HG03159 (cell line): ENCODE results near the gene DNM2.
"Not testable (repeated sequence)": the region's sequence is repeated elsewhere in the genome, so short reads cannot be mapped to it uniquely, and the experiment has no call there.

ENCODE experiments used
- ATAC-seq: cut with Tn5 transposase; IDR thresholded peaks from one replicate; pipeline ENCODE4 v1.9.1; 2021; ENCODE audit warnings: mild to moderate bottlenecking, moderate library complexity; ENCODE audit not compliant: unreplicated experiment

The DNM2 gene

DNA sequence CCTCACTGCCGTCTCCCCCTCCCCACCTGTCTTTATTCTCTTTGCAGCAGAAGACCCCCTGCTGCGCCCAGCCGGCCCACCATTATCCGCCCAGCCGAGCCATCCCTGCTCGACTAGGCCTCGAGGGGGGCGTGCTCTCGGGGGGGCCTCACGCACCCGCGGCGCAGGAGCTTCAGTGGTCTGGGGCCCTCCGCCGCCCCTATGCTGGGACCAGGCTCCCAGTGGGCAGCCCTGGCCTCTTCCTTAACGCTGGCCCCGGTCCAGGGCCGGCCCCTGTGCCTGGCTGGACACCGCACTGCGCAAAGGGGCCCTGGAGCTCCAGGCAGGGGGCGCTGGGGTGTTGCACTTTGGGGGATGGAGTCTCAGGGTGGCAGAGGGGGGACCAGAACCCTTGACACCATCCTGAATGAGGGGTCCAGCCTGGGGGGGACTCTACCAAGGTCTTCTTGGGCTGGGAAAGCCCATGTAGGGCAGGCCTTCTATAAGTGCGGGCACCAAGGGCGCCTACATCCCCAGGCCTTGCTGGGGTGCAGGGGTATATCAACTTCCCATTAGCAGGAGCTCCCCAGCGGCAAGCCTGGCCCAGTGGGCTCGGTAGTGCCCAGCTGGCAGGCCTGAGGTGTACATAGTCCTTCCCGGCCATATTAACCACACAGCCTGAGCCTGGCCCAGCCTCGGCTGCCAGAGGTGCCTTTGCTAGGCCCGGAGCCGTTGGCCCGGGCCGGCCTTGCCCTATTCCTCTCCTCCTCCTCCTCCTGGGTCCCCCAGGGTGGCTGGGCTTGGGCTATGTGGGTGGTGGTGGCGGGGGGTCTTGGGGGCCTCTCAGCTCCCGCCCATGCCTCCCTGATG is 113.3 kb downstream of the DNM2 start:
- ATAC-seq, result no peak

DNA sequence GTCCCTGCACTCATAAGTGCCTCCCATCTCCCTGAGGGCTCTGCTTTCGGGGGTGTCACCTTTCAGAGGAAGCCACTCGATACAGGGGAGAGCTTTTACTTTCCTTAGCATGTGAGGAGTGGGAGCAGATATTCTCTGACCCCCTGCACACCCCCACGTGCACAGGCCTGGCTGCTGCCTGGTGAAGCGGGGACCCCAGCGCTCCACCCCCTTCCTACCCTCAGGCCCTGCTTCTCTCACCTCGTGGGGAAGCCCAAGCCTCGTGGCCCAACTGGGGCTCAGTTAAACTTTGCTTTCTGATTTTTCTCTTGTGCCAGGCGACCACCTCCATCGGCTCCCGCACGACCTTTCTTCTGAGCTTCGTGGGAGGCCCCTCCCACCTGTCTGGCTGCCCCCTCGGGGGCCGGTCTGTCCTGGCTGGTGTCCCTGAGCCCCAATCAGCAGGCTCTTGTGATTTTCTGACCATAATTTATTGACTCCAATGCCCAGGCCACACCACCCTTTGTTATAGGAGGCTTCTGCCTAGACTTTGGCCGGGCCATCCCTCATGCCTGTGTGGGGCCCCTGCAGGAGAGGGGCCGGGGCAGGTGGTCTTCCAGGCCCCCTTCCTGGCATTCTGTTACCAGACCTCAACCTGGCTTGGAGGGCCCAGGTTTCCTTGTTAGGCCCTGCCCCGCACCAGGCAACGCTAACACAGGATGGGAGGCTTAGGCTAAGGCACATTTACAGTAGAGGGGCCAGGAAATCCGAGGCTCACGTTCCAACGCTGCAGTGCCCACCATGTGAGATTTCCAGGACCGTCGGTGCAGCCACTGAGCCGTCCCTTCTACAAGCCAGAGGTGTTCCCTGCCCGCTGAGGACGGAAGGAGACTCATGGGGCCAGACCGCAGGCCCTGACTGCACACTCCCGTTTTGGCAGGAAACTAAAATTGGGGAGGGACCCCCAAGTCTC is 114.4 kb downstream of the DNM2 start:
- no peak for ATAC-seq

DNA sequence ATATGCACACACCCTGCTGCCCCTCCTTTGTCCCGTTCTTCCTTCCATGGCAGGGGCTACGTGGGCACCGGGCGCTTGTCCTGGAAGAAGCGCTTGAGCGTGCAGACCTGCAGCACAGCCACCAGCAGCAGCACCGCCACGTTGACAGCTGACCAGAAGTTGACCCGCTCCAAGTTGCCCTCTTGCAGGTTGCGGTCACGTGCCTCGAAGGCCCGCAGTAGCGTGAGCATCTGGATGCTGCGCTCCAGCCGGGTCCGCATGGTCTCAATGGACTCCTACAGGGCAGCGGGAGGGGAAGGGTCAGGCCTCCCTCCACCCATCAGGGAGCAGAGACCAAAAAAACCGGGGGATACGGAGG is 115.0 kb downstream of the DNM2 start:
- ATAC-seq, result no peak

DNA sequence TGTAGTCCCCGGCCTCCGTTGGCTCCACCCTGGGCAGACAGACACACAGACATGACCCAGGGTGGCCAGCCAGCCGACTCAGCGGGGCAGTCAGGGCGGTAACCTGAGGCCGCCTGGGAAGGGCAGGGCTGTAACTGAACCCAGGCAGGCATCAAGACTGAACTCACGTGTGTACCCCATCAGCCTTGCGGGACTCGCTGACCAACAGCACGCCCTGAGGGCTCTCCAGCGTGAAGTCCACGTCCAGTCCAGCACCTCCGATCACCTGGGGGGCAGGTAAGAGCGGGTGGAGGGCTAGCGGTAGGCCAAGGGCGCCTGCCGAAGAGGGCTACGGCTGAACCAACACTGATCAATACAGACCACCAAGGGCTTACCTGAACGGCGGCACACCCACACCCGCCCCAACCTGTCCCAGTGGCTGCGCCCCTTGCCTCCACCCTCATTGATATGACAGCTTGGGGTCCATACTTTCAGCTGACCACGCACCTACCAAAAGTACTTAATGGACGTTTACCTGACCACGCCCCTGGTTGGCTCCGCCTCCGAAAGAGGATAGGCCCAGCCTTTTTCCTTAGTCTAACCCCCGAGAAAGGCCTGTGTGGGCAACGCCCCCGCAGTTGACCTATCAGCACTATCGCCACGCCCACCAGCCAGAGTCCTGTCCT is 117.3 kb downstream of the DNM2 start:
- no peak for ATAC-seq

DNA sequence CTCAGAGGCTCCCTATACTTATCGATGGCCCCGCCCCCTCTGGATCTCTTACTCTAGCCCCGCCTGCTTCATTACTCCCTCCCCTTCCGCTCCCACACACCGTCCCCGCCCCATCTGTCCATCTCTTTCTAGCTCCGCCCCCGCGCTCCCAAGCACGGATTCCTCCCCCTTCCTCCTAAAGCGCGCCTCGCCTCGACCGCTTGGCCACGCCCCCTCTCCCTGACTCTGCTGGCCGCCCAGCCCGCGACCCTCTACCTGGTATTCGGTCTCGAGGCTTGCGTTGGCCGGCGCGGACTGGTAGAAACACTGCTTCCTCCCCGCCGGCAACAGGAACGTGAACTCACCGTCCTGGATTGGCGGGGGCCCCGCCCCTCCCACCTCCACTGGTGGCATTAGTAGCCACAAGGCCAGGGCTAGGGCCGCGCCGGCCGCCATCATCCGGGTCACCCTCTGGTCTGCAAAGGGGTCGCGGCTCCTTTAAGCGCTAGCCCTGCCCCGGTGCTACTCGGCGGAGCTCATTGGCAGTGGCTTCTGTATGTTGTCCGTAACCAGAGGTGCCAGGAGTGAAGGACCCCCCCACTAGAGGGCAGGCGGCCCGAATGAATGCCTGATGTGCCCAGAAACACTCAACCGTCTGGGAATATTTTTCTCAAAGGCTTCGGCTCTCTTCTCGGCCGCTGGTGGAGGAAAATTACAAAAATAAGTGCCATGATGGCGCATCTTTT is 118.0 kb downstream of the DNM2 start, which contains the start of gene TMED1:
TMED1 (minus strand) TSS at position 459 of the 725 bp plus-strand sequence; CDS start at position 438, 21 bp downstream.
- ATAC-seq, result peak; percentile 82

DNA sequence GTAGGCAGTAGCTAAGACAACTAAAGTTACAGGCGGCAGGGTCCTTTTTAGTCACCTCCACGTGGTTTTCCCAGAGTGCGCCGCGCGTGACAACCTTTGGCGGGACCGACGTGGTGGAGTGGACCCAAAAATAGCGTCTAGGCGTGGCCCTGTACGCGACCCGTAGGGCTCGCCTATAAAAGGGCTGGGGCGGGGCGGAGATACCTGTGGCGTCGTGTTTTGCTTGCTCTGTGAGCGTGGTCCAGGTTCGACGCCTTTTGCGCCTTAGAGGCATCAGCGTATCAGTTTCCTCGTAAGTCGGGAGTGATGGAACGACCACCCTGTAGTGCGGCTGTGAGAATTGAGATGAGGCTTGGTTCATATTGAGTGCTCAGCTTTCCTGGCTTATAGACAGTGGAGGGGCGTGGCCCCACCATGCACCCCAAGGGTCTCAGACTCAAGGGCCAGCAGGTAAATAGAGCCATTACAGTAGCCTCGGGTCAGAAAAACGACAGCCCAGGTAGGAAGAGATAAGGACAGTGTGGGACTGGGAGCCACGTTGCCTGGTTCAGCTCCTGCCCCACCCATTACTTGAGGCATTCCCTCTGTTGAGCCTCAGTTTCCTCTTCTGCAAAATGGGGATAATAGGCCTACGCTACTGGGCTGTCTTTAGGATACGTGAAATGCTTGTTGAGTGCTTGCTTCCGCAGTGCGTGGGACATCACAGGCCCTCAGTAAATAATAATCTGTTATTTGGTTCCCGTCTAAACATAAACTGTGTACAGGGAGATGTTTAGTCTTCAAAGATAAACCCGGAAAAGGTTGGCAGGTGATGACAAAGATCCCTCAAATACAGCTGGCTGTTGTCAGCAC is 118.8 kb downstream of the DNM2 start:
- ATAC-seq, result no peak

DNA sequence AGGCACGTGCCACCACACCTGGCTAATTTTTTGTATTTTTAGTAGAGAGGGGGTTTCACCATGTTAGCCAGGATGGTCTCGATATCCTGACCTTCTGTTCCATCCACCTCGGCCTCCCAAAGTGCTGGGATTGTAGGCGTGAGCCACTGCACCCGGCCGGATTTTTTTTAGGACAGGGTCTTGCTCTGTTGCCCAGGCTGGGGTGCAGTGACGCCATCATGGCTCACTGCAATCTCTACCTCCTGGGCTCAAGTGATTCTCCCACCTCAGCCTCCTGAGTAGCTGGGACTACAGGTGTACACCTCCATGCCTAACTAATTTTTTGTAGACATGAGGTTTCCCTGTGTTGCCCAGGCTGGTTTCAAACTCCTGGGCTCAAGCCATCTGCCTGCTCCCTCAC is 119.8 kb downstream of the DNM2 start:
- not testable (repeated sequence) for ATAC-seq

DNA sequence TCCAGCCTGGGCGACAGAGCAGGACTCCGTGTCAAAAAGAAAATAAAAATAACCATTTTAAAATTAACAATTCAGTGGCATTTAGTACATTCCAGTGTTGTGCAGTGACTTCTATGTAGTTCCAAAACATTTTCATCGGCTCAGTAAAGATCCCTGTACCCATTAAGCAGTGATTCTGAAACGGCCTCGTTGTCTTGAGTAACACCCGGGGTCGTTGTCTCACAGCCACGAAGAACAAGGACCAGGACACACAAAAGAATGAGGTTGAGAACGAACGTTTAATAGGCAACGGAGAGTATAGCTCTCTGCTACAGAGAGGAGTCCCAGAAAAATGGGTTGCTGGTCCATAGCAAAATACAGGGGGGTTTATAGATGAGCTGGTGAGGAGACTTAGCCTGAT is 120.5 kb downstream of the DNM2 start:
- ATAC-seq, result no peak

DNA sequence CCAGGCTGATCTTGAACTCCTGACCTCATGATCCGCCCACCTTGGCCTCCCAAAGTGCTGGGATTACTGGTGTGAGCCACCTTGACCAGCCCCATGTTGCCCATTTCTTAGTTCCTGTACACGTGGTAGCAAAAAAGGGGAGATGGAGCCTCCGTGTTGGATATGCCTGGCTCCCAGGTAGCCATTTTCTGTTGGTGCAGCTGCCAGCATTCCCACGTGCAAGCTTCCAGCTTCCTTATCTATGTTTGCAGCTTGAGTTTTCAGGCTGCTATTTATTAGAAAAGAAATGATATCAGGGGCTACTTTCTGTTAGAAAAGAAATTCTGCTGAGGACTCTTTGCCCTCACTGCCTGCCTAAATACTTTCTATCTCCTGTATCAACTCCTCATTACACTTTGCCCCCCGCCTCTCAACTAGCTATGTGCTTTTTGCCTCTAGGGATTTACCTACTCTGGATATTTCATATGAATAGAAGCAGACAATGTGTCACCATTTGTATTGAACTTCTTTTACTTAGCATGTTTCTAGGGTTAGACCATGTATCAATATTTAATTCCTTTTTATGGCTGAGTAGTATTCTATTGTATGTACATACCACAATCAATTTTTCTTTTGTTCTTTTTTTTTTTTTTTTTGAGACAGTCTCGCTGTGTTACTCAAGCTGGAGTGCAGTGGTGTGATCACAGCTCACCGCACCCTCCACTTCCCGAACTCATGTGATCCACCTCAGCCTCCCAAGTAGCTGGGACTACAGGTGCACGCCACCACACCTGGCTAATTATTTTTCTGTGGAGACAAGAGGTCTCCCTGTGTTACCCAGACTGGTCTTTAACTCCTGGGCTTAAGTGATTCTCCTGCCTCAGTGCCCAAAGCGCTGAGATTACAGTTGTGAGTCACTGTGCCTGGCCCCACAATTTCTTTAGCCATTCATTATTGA is 121.5 kb downstream of the DNM2 start:
- ATAC-seq, result no peak

DNA sequence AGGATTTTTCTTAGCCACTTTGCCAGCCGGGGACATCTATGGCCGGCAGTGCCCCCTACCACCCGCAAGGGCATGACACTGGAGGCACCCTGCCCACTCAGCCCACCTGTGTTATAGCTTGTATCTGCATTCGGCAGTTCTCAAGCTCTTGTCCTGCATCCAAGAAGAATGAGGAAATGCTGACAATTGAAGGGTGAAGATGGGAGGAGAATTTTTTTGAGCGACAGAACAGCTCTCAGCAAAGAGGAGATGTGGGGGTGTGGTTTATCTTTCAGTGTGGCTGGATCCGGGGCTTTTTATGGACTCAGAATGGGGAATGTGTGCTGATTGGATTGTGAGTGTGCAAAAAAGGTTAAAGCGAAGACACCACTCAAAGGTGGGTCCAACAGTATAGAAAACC is 124.9 kb downstream of the DNM2 start:
- no peak for ATAC-seq

DNA sequence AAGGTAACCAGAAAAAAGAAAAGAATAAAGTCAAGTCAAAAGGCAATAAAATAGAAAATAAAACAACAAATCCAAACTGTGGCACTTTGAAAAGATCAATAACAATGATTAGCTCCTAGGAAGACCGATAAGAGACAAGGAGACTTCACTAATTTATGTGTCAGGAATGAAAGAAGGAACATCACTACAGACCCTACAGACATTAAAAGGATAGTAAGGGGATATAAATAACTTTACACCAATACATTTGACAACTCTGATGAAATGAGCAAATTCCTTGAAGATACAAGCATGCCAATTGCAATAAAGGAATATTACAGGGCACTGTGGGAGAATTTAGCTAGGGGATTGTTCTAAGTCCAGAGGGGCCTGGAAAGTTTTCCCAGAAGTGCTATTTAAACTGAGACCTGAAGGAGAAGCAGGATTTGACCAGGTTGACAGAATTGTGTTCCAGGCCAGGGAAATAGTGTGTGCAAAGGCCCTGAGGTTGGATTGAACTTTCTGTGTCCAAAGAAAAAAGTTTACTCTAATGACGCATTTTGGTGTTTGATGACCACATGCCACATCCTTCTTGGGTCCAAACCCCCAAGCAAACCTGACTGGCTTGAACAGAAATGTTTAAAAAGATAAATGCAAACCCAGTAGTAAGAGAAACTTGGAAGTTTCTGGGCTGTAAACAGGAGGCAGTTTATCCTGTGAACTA is 128.8 kb downstream of the DNM2 start:
- ATAC-seq, result no peak

DNA sequence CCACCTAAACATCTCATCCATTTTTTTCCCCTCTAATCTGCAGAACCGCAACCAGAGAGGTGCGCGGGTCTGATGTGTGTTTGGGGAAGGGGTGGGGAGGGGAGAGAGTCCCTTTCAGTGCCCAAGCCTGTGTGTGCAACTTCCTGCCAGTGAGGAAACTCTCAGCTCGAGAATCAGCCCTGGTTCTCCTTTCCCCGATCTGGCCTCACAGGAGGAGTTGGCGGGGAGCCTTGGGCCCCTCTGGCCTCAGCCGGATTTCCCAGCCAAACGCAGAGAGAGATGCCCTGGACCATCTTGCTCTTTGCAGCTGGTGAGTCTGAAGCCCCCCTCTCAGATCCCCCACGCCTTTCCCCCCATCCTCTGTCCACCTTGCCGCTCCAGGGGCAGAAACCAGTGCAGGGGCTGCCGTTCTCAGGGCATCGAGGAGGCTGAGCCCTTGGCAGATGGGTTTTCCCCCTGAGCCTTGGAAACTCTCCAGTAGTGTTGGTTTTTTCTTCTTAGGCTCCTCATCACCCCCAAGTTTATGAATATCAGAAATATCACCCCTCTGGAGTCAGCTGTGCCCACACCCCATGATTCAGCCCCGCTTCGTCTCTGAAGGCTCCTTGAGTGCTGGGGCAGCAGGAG is 130.5 kb downstream of the DNM2 start, which contains the start of gene C19orf38:
C19orf38 (plus strand) TSS at position 186 of the 627 bp plus-strand sequence; CDS start at position 280, 94 bp downstream.
- ATAC-seq, result no peak

DNA sequence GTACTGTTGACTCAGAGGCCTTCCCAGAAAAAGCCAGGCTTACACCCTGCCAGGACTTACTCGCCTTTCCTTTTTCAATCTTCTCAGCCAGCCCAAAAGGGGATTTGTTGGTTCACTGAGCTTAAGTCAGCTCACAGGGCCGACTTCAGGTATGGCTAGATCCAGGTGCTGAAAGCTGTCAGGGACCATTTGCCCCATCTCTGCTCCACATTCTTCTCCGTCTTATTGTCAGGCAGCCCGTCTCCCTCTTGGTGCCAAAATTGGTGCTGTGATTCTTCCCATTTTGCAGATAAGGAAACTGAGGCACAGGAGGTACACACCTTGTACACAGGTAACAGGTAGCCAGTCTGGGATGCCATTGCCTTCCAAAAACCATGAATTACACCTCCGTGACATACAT is 132.8 kb downstream of the DNM2 start:
- ATAC-seq, result no peak

DNA sequence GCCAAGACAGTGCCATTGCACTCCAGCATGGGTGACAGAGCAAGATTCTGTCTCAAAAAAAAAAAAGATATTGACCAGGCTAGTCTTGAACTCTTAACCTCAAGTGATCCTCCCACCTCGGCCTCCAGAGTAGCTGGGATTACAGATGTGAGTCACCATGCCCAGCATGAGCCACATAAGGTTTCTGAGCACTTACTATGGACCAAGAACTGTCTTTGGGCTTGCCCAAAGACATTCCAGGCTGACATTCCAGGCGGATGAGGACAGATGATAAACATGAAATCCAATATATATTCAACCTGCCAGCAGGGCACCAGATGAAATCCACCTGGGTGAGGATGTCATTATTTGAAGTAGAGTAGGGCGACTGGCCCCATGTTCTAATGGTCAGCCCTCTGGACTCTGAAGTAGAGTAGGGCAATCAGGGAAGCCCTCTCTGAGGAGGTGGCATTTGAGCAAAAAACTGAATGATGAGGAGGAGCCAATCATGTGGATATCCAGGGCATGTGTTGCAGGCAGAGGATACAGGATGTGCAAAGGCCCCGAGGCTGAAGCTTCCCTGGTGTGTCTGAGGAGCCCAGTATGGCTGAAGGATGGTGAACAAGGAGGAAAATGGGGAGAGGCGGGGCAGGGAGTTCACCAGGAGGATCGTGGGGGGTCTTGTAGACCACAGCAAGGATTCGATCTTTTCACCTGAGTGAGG is 134.4 kb downstream of the DNM2 start:
- no peak for ATAC-seq

DNA sequence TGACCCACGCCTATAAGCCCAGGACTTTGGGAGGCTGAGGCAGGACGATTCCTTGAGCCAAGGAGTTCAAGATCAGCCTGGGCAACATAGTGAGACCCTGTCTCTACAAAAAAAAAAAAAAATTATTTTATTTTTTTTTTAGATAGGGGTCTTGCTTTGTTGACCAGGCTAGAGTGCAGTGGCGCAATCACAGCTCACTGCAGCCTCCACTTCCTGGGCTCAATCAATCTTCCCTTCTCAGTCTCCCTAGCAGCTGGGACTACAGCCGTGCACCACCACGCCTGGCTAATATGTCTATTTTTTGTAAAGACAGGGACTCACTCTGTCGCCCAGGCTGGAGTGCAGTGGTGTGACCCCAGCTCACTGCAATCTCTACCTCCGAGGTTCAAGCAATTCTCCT is 135.1 kb downstream of the DNM2 start:
- no peak for ATAC-seq

DNA sequence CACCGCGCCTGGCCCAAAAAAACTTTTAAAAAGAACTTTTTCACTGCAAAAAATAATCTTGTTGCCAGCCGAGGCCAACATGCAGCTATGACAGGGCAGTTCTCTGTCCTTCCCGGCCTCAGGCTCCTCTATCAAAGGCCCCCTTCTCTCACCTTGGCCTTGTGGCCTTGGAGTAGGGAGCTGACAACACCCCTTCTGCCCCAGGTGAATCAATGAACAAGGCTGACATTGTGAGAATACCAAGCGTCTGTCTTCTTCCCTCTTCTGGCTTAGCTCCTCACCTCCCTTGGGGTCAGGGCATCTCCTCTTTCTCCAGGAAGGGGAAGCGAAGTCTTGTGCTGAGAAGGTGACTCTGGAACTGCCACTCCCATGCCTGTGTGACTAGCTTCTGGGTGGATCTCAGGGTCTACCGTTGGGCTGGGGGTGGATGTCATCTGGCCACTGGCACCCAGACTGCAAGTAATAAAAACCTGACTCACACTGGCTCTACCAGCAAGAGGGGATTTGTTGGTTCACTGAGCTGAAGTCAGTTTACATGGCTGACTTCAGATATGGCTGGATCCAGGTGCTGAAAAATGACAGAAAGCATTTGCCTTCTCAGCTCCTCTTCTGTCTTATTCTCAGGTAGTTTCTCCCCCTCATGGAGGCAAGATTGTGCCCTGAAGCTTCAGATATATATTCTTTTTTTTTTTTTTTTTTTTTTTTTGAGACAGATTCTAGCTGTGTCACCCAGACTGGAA is 136.6 kb downstream of the DNM2 start:
- ATAC-seq, result no peak
